IMR-90 (cell line): ENCODE data around the gene UNC93B1. TPM values are rescaled to one million over a fixed set of nuclear protein-coding genes. Genes with fewer than 3 reads are reported as not detected.

Experiments used
- ATAC-seq: fragments of 200-7000 bp; cut with Tn5 transposase; 2 replicates; pipeline ENCODE4 v1.9.1; 2020; ENCODE audit warnings: low read depth, mild to moderate bottlenecking, moderate library complexity
- BruUV-seq: library from RNA; stranded (reverse); fragments of 400-500 nt; replicated peaks from 2 replicates; lab custom pipeline; 2021; lab: Mats Ljungman, UMichigan
- CTCF ChIA-PET: fragments of 300-600 bp; formaldehyde crosslinking; extraction: SDS; loops from one replicate; lab custom pipeline; 2021; ENCODE audit warnings: antibody characterized with exemption; lab: Yijun Ruan, JAX
- POLR2A ChIA-PET: fragments of 300-600 bp; sonication (Branson Sonifier 250); formaldehyde crosslinking; loops from one replicate; lab custom pipeline; 2022; ENCODE audit warnings: antibody characterized with exemption; ENCODE audit not compliant: unreplicated experiment; lab: Charles Lee
- DNase-seq: peaks from one replicate; pipeline ENCODE4 v3.0.0; 2013
- H2AFZ ChIP-seq: replicated peaks from 2 replicates; pipeline ENCODE3; 2013; ENCODE audit warnings: low read length, mild to moderate bottlenecking; ENCODE audit not compliant: poor library complexity
- H2AK5ac ChIP-seq: 2 replicates; pipeline ENCODE4 v1.6.1; 2013; ENCODE audit warnings: low read depth, low read length, inconsistent platforms
- H2AK9ac ChIP-seq: replicated peaks from 2 replicates; pipeline ENCODE3; 2013; ENCODE audit warnings: mild to moderate bottlenecking, low read depth, low read length, moderate library complexity; ENCODE audit not compliant: poor library complexity
- H2BK120ac ChIP-seq: 2 replicates; pipeline ENCODE4 v1.6.1; 2013; ENCODE audit warnings: low read depth, low read length, inconsistent platforms
- H2BK15ac ChIP-seq: 3 replicates; pipeline ENCODE4 v1.6.1; 2013; ENCODE audit warnings: low read depth, low read length, inconsistent platforms
- H2BK20ac ChIP-seq: 2 replicates; pipeline ENCODE4 v1.6.1; 2013; ENCODE audit warnings: low read depth, mild to moderate bottlenecking, inconsistent platforms, low read length, moderate library complexity
- H2BK5ac ChIP-seq: 2 replicates; pipeline ENCODE4 v1.6.1; 2013; ENCODE audit warnings: mild to moderate bottlenecking, low read depth, low read length, inconsistent platforms; ENCODE audit not compliant: poor library complexity, severe bottlenecking
- H3K14ac ChIP-seq: replicated peaks from 2 replicates; pipeline ENCODE4 v1.6.1; 2013; ENCODE audit warnings: low read depth, low read length, inconsistent platforms
- H3K18ac ChIP-seq: 2 replicates; pipeline ENCODE4 v1.6.1; 2013; ENCODE audit warnings: low read depth, low read length, control low read depth
- H3K23ac ChIP-seq: 2 replicates; pipeline ENCODE4 v1.6.1; 2013; ENCODE audit warnings: low read depth, low read length, inconsistent platforms
- H3K27ac ChIP-seq: 2 replicates; pipeline ENCODE4 v1.5.1; 2013; ENCODE audit warnings: mild to moderate bottlenecking, control low read depth, low read length; ENCODE audit not compliant: insufficient read depth
- H3K27me3 ChIP-seq: 2 replicates; pipeline ENCODE4 v1.6.1; 2013; ENCODE audit warnings: low read length; ENCODE audit not compliant: control insufficient read depth, insufficient read depth
- H3K36me3 ChIP-seq: 2 replicates; pipeline ENCODE4 v1.6.1; 2013; ENCODE audit warnings: low read length, mixed read lengths; ENCODE audit not compliant: control insufficient read depth, insufficient read depth
- H3K4ac ChIP-seq: 2 replicates; pipeline ENCODE4 v1.6.1; 2013; ENCODE audit warnings: low read depth, low read length, inconsistent platforms
- H3K4me1 ChIP-seq: 2 replicates; pipeline ENCODE4 v1.6.1; 2013; ENCODE audit warnings: low read length, mixed read lengths; ENCODE audit not compliant: control insufficient read depth, insufficient read depth
- H3K4me2 ChIP-seq: 2 replicates; pipeline ENCODE4 v1.6.1; 2013; ENCODE audit warnings: low read depth, mild to moderate bottlenecking, control low read depth, low read length, moderate library complexity
- H3K4me3 ChIP-seq: 2 replicates; pipeline ENCODE4 v1.5.1; 2013; ENCODE audit warnings: low read depth, mild to moderate bottlenecking, control low read depth, low read length, moderate library complexity; ENCODE audit not compliant: insufficient read depth
- H3K56ac ChIP-seq: 2 replicates; pipeline ENCODE4 v1.6.1; 2013; ENCODE audit warnings: low read length, inconsistent platforms; ENCODE audit not compliant: insufficient read depth; ENCODE audit errors: extremely low read depth
- H3K79me1 ChIP-seq, 2 experiments: 2 replicates each; pipeline ENCODE4 v1.6.1; 2013; ENCODE audit warnings: low read length in 2 of 2, inconsistent platforms in 1 of 2, low read depth in 1 of 2
- H3K9ac ChIP-seq: 2 replicates; pipeline ENCODE4 v1.6.1; 2013; ENCODE audit warnings: low read depth, low read length, control low read depth
- H3K9me1 ChIP-seq: 2 replicates; pipeline ENCODE4 v1.6.1; 2013; ENCODE audit warnings: low read length, inconsistent platforms; ENCODE audit not compliant: insufficient read depth
- H3K9me3 ChIP-seq: 2 replicates; pipeline ENCODE4 v1.6.1; 2013; ENCODE audit warnings: low read length; ENCODE audit not compliant: control insufficient read depth, insufficient read depth
- H4K20me1 ChIP-seq: 2 replicates; pipeline ENCODE4 v1.6.1; 2013; ENCODE audit warnings: low read length, inconsistent platforms; ENCODE audit not compliant: insufficient read depth
- H4K5ac ChIP-seq: 2 replicates; pipeline ENCODE4 v1.6.1; 2013; ENCODE audit warnings: mild to moderate bottlenecking, low read depth, low read length, control low read depth
- H4K8ac ChIP-seq, 2 experiments: 2 replicates each; pipeline ENCODE4 v1.6.1; 2013; ENCODE audit warnings: low read depth in 2 of 2, low read length in 2 of 2, control low read depth in 1 of 2, inconsistent platforms in 1 of 2
- H4K91ac ChIP-seq: 2 replicates; pipeline ENCODE4 v1.6.1; 2013; ENCODE audit warnings: low read depth, low read length, inconsistent platforms; ENCODE audit not compliant: insufficient read depth
- FOS ChIP-seq: fragments of 150-350 bp; IDR thresholded peaks from 2 replicates; pipeline ENCODE4 v1.6.1; 2016; ENCODE audit warnings: low read depth, low read length
- MAFK ChIP-seq: IDR thresholded peaks from 2 replicates; pipeline ENCODE4 v1.6.1; 2012; ENCODE audit warnings: low read depth, low read length, improper control_type of control experiment
- MAZ ChIP-seq: IDR thresholded peaks from 2 replicates; pipeline ENCODE4 v1.6.1; 2012; ENCODE audit warnings: low read depth, mild to moderate bottlenecking, low read length, improper control_type of control experiment, moderate library complexity, borderline replicate concordance
- MXI1 ChIP-seq: IDR thresholded peaks from 2 replicates; pipeline ENCODE4 v1.6.1; 2012; ENCODE audit warnings: low read depth, mild to moderate bottlenecking, low read length, moderate library complexity, borderline replicate concordance
- RAD21 ChIP-seq: IDR thresholded peaks from 2 replicates; pipeline ENCODE4 v1.6.1; 2012; ENCODE audit warnings: low read length, improper control_type of control experiment
- RFX5 ChIP-seq: IDR thresholded peaks from 2 replicates; pipeline ENCODE4 v1.8.0; 2012; ENCODE audit warnings: low read depth, mild to moderate bottlenecking, low read length, moderate library complexity
- WGBS, 2 experiments: methylation state at CpG; one replicate each; pipeline versions ENCODE4 v1.1.5 to v1.1.7; 2013; ENCODE audit warnings: missing lambda C conversion rate in 2 of 2; ENCODE audit not compliant: insufficient read length in 1 of 2; ENCODE audit errors: extremely low coverage in 2 of 2; 5-methylcytosine and 5-hydroxymethylcytosine counted together
- dilution Hi-C: fragments of 300-500 bp; cut with HindIII; formaldehyde crosslinking; loops from one replicate; pipeline ENCODE4 v1.14.3; 2018; ENCODE audit warnings: low sequenced_read_pairs; ENCODE audit not compliant: unreplicated experiment
- in situ Hi-C: fragments of 300-500 bp; cut with MboI; formaldehyde crosslinking; loops from 3 replicates; pipeline ENCODE4 v1.14.3; 2019; ENCODE audit warnings: low sequenced_read_pairs, inconsistent platforms, mixed read lengths
- intact Hi-C: fragments of 100-400 bp; cut with micrococcal nuclease; formaldehyde crosslinking; loops from 2 replicates; pipeline ENCODE4 v1.10.0; 2022
- polyA plus RNA-seq, 3 experiments: library from polyadenylated mRNA; depleted of rRNA; stranded (reverse); fragments of >200 nt; gene quantifications; 2 replicates each; pipeline ENCODE4 v1.2.3, GENCODE V29; 2012; ENCODE audit warnings: low replicate concordance in 1 of 3
- total RNA-seq: library from RNA; depleted of rRNA; stranded (reverse); fragments of >200 nt; gene quantifications from 2 replicates; pipeline ENCODE4 v1.2.3, GENCODE V29; 2012
- TF ChIP-seq, protein P1 (sequence below): fragments of 150-350 bp; IDR thresholded peaks from 2 replicates; pipeline ENCODE4 v1.6.1; 2017; ENCODE audit warnings: mild to moderate bottlenecking, antibody characterized with exemption, low read length, low read depth
- TF ChIP-seq, protein P2 (sequence below): fragments of 150-350 bp; IDR thresholded peaks from 2 replicates; pipeline ENCODE4 v1.6.1; 2016; ENCODE audit warnings: low read depth, mild to moderate bottlenecking, low read length, moderate library complexity, borderline replicate concordance

UNC93B1 gene
- total and polyA plus RNA-seq, 2 of the 4 experiments (the other 2 are of a cell fraction) = 10.9 to 19.2 TPM

DNA sequence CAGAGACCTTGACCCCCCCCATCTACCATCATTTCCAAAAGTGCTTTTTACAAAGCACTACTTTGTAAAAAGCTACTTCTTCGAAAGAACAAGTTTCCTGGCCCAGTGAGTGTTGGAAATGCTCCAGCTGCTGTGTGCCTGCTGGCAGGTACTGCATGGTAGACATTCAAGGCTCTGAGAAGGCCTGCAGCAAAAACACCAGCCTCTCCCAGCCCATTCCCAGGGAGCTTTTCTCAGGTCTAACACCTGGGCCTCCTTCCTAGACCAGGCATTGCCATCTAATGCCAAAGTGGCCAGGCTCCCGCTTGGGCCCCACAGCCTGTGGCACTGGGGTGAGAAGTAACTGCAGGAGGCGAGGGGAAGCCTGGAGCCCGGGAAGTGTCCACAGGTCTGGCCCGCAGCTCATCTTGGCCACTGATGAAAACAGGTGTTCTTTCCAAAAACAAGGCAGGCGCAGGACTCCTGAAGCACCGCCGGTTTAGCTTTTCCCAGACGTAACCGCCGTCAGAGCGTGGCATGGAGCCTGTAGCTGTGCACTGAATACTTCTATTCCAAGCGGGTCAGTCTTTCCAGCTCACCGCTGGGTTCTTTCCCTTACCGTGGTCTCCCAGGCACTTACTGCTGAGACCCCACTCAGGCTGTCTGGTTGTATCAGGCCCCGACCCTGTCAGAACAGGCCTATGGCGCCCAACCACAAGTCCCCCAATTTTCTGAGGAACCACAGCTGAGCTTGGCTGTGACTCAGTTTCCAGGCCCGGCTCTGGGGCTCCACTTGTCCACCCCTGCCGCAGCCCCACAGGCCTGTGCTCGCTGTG lies 33.7 kb upstream of the UNC93B1 start:
- TF ChIP-seq MAFK (no peak), RAD21 (no peak), MXI1 (no peak), FOS (no peak), RFX5 (no peak), MAZ (no peak)
- TF ChIP-seq, protein P1, sequence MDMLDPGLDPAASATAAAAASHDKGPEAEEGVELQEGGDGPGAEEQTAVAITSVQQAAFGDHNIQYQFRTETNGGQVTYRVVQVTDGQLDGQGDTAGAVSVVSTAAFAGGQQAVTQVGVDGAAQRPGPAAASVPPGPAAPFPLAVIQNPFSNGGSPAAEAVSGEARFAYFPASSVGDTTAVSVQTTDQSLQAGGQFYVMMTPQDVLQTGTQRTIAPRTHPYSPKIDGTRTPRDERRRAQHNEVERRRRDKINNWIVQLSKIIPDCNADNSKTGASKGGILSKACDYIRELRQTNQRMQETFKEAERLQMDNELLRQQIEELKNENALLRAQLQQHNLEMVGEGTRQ = no peak
- TF ChIP-seq, protein P2, sequence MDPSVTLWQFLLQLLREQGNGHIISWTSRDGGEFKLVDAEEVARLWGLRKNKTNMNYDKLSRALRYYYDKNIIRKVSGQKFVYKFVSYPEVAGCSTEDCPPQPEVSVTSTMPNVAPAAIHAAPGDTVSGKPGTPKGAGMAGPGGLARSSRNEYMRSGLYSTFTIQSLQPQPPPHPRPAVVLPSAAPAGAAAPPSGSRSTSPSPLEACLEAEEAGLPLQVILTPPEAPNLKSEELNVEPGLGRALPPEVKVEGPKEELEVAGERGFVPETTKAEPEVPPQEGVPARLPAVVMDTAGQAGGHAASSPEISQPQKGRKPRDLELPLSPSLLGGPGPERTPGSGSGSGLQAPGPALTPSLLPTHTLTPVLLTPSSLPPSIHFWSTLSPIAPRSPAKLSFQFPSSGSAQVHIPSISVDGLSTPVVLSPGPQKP = no peak
- Histone ChIP-seq H3K9me3 (no peaks in the 10 kb centered on the region), H3K27me3 (no peaks in the 10 kb centered on the region), H3K4me3 (no peak overlapping the region), H3K4me1 (peaks cover 20% of the 10 kb centered on the region), H3K27ac (peak overlapping the region; percentile 85; the same call in 1 of the 2 replicates), H3K4me2 (no peak overlapping the region), H2AK5ac (0 out of 2 replicates have a peak overlapping the region, but pooled peaks have one; percentile 81), H2BK120ac (no peak overlapping the region), H2BK5ac (peak overlapping the region; percentile 81), H4K91ac (peak overlapping the region; percentile 99; the same call in 1 of the 2 replicates), H3K9ac (no peak overlapping the region), H4K5ac (peak overlapping the region; percentile 20; the same call in 1 of the 2 replicates), H3K14ac (no peak overlapping the region), H3K9me1 (no peaks in the 10 kb centered on the region), H3K56ac (no peak overlapping the region), H3K79me1 (peaks cover 7 to 49% of the 10 kb centered on the region in 2 experiments; a peak in 3 of 4 replicates), H3K4ac (no peak overlapping the region), H2BK15ac (no peak overlapping the region), H3K18ac (no peak overlapping the region), H3K23ac (no peak overlapping the region), H4K20me1 (no peaks in the 10 kb centered on the region; the same call in 1 of the 2 replicates), H2BK20ac (no peak overlapping the region), H2AK9ac (peak overlapping the region; percentile 94), H2AFZ (no peak overlapping the region), H4K8ac (peak overlapping the region; percentile 96 to 100), H3K36me3 (peaks cover 18% of the 10 kb centered on the region; the same call in 1 of the 2 replicates)
- in situ Hi-C loops = no loop called here
- ATAC-seq (no peak), DNase-seq (no peak)
- WGBS, 2 experiments = 82% methylated on average over 16 of the region's 20 CpGs; no CpG with 5 or more reads in 1 of the 2 experiments
- ChIA-PET CTCF (no interaction called here), POLR2A (no interaction called here)
- no TSS peak for BruUV-seq
- intact Hi-C loops = no loop called here
- dilution Hi-C loops = no loop called here
